Measurements from ENCODE around the gene TMEM117. TPM values are rescaled to one million over a fixed set of nuclear protein-coding genes. Genes with fewer than 3 reads are reported as not detected.

TMEM117 gene
- total RNA-seq, 1 experiment from 2014 or later, result 1.1 TPM

DNA sequence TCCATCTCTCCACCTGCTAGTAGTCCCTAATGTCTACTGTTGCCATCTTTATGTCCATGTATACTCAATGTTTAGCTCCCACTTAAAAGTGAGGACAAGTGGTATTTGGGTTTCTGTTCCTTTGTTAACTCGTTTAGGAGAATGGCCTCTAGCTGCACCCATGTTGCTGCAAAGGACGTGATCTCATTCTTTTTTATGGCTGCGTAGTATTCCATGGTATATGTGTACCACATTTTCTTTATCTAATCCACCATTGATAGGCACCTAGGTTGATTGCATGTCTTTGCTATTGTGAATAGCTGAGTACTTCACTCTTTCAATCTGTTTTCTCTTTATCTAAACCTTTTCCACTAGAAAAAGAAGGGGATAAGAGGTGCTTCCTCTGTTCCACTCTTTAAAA, 130.0 kb downstream of the TMEM117 start:
- no TSS peak for BruUV-seq (replicated peaks)
- no peaks in the 10 kb centered on the region for H3K9me3 Mint-ChIP-seq (ENCODE audit: low read depth, unreplicated experiment)
- intact Hi-C loops (cut with micrococcal nuclease; ENCODE audit: unreplicated experiment), result no loop called here
- H3K4me1 Mint-ChIP-seq (ENCODE audit: low read depth, unreplicated experiment), result peaks cover 8% of the 10 kb centered on the region
- H3K4me3 Mint-ChIP-seq (ENCODE audit: low read depth, unreplicated experiment), result no peak overlapping the region
- no peak overlapping the region for H3K27ac Mint-ChIP-seq (ENCODE audit: unreplicated experiment)
- CTCF ChIA-PET, result no interaction called here
- TF ChIP-seq CTCF (IDR thresholded peaks at IDR 0.05; ENCODE audit: unreplicated experiment), result no peak
- no peaks in the 10 kb centered on the region for H3K36me3 Mint-ChIP-seq (ENCODE audit: insufficient read depth, unreplicated experiment)
- no peaks in the 10 kb centered on the region for H3K27me3 Mint-ChIP-seq (ENCODE audit: unreplicated experiment)
- no peak for DNase-seq

DNA sequence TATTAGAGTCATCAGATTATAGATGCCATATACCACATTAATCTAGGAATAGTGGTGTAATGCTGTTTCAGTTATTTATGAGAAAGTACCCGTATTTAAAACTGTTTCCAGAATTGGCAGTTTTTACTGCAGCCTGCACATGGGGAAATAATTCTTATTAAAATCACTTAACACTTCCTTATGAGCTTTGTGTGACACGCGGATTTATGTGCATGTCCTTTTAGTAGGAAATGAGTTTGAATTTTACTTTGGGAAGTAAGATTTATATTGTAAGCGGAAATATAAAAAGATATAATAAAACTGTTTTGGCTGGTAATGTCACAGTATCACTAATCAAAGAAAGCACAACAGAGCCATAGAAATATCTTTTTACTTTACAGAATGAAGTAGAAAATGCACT, 132.9 kb downstream of the TMEM117 start:
- Mint-ChIP-seq H3K4me3 (ENCODE audit: low read depth, unreplicated experiment) (no peak overlapping the region), H3K36me3 (ENCODE audit: insufficient read depth, unreplicated experiment) (no peaks in the 10 kb centered on the region), H3K27me3 (ENCODE audit: unreplicated experiment) (no peaks in the 10 kb centered on the region), H3K4me1 (ENCODE audit: low read depth, unreplicated experiment) (peaks cover 8% of the 10 kb centered on the region), H3K9me3 (ENCODE audit: low read depth, unreplicated experiment) (no peaks in the 10 kb centered on the region), H3K27ac (ENCODE audit: unreplicated experiment) (no peak overlapping the region)
- no TSS peak for BruUV-seq (replicated peaks)
- CTCF ChIA-PET, result no interaction called here
- DNase-seq, result no peak
- intact Hi-C loops (cut with micrococcal nuclease; ENCODE audit: unreplicated experiment), result no loop called here
- no peak for TF ChIP-seq CTCF (IDR thresholded peaks at IDR 0.05; ENCODE audit: unreplicated experiment)

GRCh38 chr12:43969882-43970281, 134.0 kb downstream of the TMEM117 start:
- H3K27me3 Mint-ChIP-seq (ENCODE audit: unreplicated experiment), result no peaks in the 10 kb centered on the region
- DNase-seq, result no peak
- H3K4me3 Mint-ChIP-seq (ENCODE audit: low read depth, unreplicated experiment), result no peak overlapping the region
- intact Hi-C loops (cut with micrococcal nuclease; ENCODE audit: unreplicated experiment), result no loop called here
- no peak overlapping the region for H3K27ac Mint-ChIP-seq (ENCODE audit: unreplicated experiment)
- CTCF ChIA-PET, result no interaction called here
- H3K4me1 Mint-ChIP-seq (ENCODE audit: low read depth, unreplicated experiment), result peaks cover 8% of the 10 kb centered on the region
- no peaks in the 10 kb centered on the region for H3K36me3 Mint-ChIP-seq (ENCODE audit: insufficient read depth, unreplicated experiment)
- H3K9me3 Mint-ChIP-seq (ENCODE audit: low read depth, unreplicated experiment), result no peaks in the 10 kb centered on the region
- TF ChIP-seq CTCF (IDR thresholded peaks at IDR 0.05; ENCODE audit: unreplicated experiment), result no peak
- BruUV-seq (replicated peaks), result no TSS peak

- BruUV-seq (replicated peaks), result no TSS peak
- Mint-ChIP-seq H3K4me1 (ENCODE audit: low read depth, unreplicated experiment) (peaks cover 8% of the 10 kb centered on the region), H3K27me3 (ENCODE audit: unreplicated experiment) (no peaks in the 10 kb centered on the region), H3K27ac (ENCODE audit: unreplicated experiment) (no peak overlapping the region), H3K36me3 (ENCODE audit: insufficient read depth, unreplicated experiment) (no peaks in the 10 kb centered on the region), H3K9me3 (ENCODE audit: low read depth, unreplicated experiment) (no peaks in the 10 kb centered on the region), H3K4me3 (ENCODE audit: low read depth, unreplicated experiment) (no peak overlapping the region)
- CTCF ChIA-PET, result no interaction called here
- no peak for TF ChIP-seq CTCF (IDR thresholded peaks at IDR 0.05; ENCODE audit: unreplicated experiment)
- DNase-seq, result no peak
- intact Hi-C loops (cut with micrococcal nuclease; ENCODE audit: unreplicated experiment), result no loop called here
These were observed 137.5 kb downstream of the TMEM117 start for GRCh38 chr12:43973385-43973784.

GRCh38 chr12:43973993-43974392, 138.1 kb downstream of the TMEM117 start:
- Mint-ChIP-seq H3K4me1 (ENCODE audit: low read depth, unreplicated experiment) (peaks cover 8% of the 10 kb centered on the region), H3K9me3 (ENCODE audit: low read depth, unreplicated experiment) (no peaks in the 10 kb centered on the region), H3K36me3 (ENCODE audit: insufficient read depth, unreplicated experiment) (no peaks in the 10 kb centered on the region), H3K27ac (ENCODE audit: unreplicated experiment) (no peak overlapping the region), H3K4me3 (ENCODE audit: low read depth, unreplicated experiment) (no peak overlapping the region), H3K27me3 (ENCODE audit: unreplicated experiment) (no peaks in the 10 kb centered on the region)
- CTCF ChIA-PET, result no interaction called here
- no TSS peak for BruUV-seq (replicated peaks)
- no peak for DNase-seq
- intact Hi-C loops (cut with micrococcal nuclease; ENCODE audit: unreplicated experiment), result no loop called here
- TF ChIP-seq CTCF (IDR thresholded peaks at IDR 0.05; ENCODE audit: unreplicated experiment), result no peak
